GM23248 (cell line): ENCODE results near the gene CSDE1.
"Not testable (repeated sequence)": the region's sequence is repeated elsewhere in the genome, so short reads cannot be mapped to it uniquely, and the experiment has no call there.

Source experiments
- EZH2 ChIP-seq: fragments of 200-600 bp; sonication (generic); IDR thresholded peaks from 2 replicates; pipeline ENCODE4 v1.6.1; 2018; ENCODE audit warnings: antibody characterized with exemption, mild to moderate bottlenecking; ENCODE audit not compliant: insufficient read depth, poor library complexity, severe bottlenecking
- EZH2phosphoT487 ChIP-seq: fragments of 200-600 bp; sonication (generic); IDR thresholded peaks from 2 replicates; pipeline ENCODE4 v1.6.1; 2018; ENCODE audit warnings: antibody characterized with exemption, moderate library complexity, mild to moderate bottlenecking, low read depth; ENCODE audit not compliant: insufficient read depth

DNA sequence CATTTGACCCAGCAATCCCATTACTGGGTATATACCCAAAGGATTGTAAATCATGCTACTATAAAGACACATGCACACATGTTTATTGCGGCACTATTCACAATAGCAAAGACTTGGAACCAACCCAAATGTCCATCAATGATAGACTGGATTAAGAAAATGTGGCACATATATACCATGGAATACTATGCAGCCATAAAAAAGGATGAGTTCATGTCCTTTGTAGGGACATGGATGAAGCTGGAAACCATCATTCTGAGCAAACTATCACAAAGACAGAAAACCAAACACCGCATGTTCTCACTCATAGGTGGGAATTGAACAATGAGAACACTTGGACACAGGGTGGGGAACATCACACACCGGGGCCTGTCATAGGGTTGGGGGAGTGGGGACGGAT is 18.9 kb upstream of the CSDE1 start:
- TF ChIP-seq EZH2, EZH2phosphoT487: not testable (repeated sequence)
